HepG2 (cell line): ENCODE measurements around the gene PITPNM2. TPM values are rescaled to one million over a fixed set of nuclear protein-coding genes. Genes with fewer than 3 reads are reported as not detected.

Experiments
- ATF3 ChIP-seq: sonication (generic); formaldehyde crosslinking; IDR thresholded peaks from 2 replicates; pipeline ENCODE4 v1.4.0; 2020; ENCODE audit warnings: missing genetic modification reagents
- EEA1 ChIP-seq: sonication (generic); formaldehyde crosslinking; IDR thresholded peaks from 2 replicates; pipeline ENCODE4 v1.5.1; 2020; ENCODE audit warnings: mild to moderate bottlenecking, missing genetic modification reagents, borderline replicate concordance
- ELK4 ChIP-seq: sonication (generic); formaldehyde crosslinking; IDR thresholded peaks from 2 replicates; pipeline ENCODE4 v1.9.0; 2021; ENCODE audit warnings: missing genetic modification reagents, borderline replicate concordance
- FLYWCH1 ChIP-seq: sonication (generic); formaldehyde crosslinking; IDR thresholded peaks from 2 replicates; pipeline ENCODE4 v1.8.1; 2023; ENCODE audit warnings: mild to moderate bottlenecking, missing genetic modification reagents
- GMEB1 ChIP-seq: sonication (generic); formaldehyde crosslinking; IDR thresholded peaks from 2 replicates; pipeline ENCODE4 v1.5.1; 2020; ENCODE audit warnings: missing genetic modification reagents, mild to moderate bottlenecking, borderline replicate concordance
- HOXA3 ChIP-seq: sonication (generic); formaldehyde crosslinking; IDR thresholded peaks from 2 replicates; pipeline ENCODE4 v1.5.0; 2020; ENCODE audit warnings: missing genetic modification reagents
- POGK ChIP-seq: sonication (generic); formaldehyde crosslinking; conservative IDR thresholded peaks from 2 replicates; pipeline ENCODE4 v1.8.0; 2022; ENCODE audit warnings: mild to moderate bottlenecking, moderate library complexity, missing genetic modification reagents
- RARA ChIP-seq: IDR thresholded peaks from 2 replicates; pipeline ENCODE4 v1.6.1; 2016; ENCODE audit warnings: missing genetic modification reagents, missing compliant biosample characterization
- SMAD1 ChIP-seq: sonication (generic); formaldehyde crosslinking; IDR thresholded peaks from 2 replicates; pipeline ENCODE4 v1.4.0; 2020; ENCODE audit warnings: missing genetic modification reagents, low read depth, mild to moderate bottlenecking, borderline replicate concordance
- TBP ChIP-seq: sonication (generic); formaldehyde crosslinking; IDR thresholded peaks from 2 replicates; pipeline ENCODE4 v1.5.0; 2020; ENCODE audit warnings: missing genetic modification reagents
- TOE1 ChIP-seq: sonication (generic); formaldehyde crosslinking; IDR thresholded peaks from 2 replicates; pipeline ENCODE4 v1.4.0; 2020; ENCODE audit warnings: mild to moderate bottlenecking, missing genetic modification reagents
- UBTF ChIP-seq: sonication (generic); formaldehyde crosslinking; IDR thresholded peaks from 2 replicates; pipeline ENCODE4 v1.4.0; 2020; ENCODE audit warnings: mild to moderate bottlenecking, missing genetic modification reagents
- ZBTB43 ChIP-seq: sonication (generic); formaldehyde crosslinking; conservative IDR thresholded peaks from 2 replicates; pipeline ENCODE4 v1.4.0; 2020; ENCODE audit warnings: missing genetic modification reagents
- ZNF10 ChIP-seq: sonication (generic); formaldehyde crosslinking; IDR thresholded peaks from 2 replicates; pipeline ENCODE4 v1.4.0; 2020; ENCODE audit warnings: mild to moderate bottlenecking, low read depth, missing genetic modification reagents, borderline replicate concordance
- ZNF205 ChIP-seq: IDR thresholded peaks from 2 replicates; pipeline ENCODE4 v1.6.1; 2018; ENCODE audit warnings: missing biosample characterization, missing genetic modification reagents
- ZNF383 ChIP-seq: sonication (generic); formaldehyde crosslinking; IDR thresholded peaks from 2 replicates; pipeline ENCODE4 v1.4.0; 2020; ENCODE audit warnings: missing genetic modification reagents, mild to moderate bottlenecking, borderline replicate concordance
- ZNF430 ChIP-seq: sonication (generic); formaldehyde crosslinking; IDR thresholded peaks from 2 replicates; pipeline ENCODE4 v1.9.0; 2021; ENCODE audit warnings: mild to moderate bottlenecking, missing genetic modification reagents
- ZNF660 ChIP-seq: sonication (generic); formaldehyde crosslinking; IDR thresholded peaks from 2 replicates; pipeline ENCODE4 v1.5.1; 2020; ENCODE audit warnings: mild to moderate bottlenecking, low read depth, missing genetic modification reagents, borderline replicate concordance
- ZNF746 ChIP-seq: sonication (generic); formaldehyde crosslinking; IDR thresholded peaks from 2 replicates; pipeline ENCODE4 v1.8.0; 2022; ENCODE audit warnings: mild to moderate bottlenecking, missing genetic modification reagents
- polyA plus RNA-seq, 8 experiments: library from polyadenylated mRNA; depleted of rRNA in 3 of 8; stranded (reverse) in 7 of 8; unstranded in 1 of 8; fragments of >200 nt; fragmentation: Illumina TruSeq in 4 of 8; extraction: Trizol in 4 of 8; gene quantifications; 2 replicates each; pipeline versions ENCODE4 v1.2.1 to v1.2.3, GENCODE V29; 2011 to 2016; ENCODE audit warnings: low read depth in 4 of 8, missing spikeins in 1 of 8, mixed read lengths in 1 of 8; ENCODE audit not compliant: insufficient read depth in 1 of 8
- total RNA-seq, 5 experiments: library from RNA; depleted of rRNA; stranded (reverse); fragments of >200 nt; fragmentation: Illumina TruSeq; extraction: Trizol; gene quantifications; 2 replicates each; pipeline ENCODE4 v1.2.3, GENCODE V29; 2016; ENCODE audit warnings: low read depth in 1 of 5

PITPNM2 gene
- total and polyA plus RNA-seq, 2 of the 13 experiments (the other 11 are each of a cell fraction or from before 2014, with no cell fraction given) = 4.2 to 5.3 TPM

- no peak for TF ChIP-seq UBTF
- no peak for TF ChIP-seq POGK (CRISPR knock-in tag)
- TF ChIP-seq FLYWCH1 (CRISPR knock-in tag) = no peak
- TF ChIP-seq SMAD1 (CRISPR knock-in tag) = no peak
- TF ChIP-seq ZBTB43 = no peak
- TF ChIP-seq ATF3 (CRISPR knock-in tag) = no peak
- TF ChIP-seq HOXA3 (CRISPR knock-in tag) = peak; percentile 2; the same call in 1 of the 2 replicates
- no peak for TF ChIP-seq TOE1
- no peak for TF ChIP-seq ELK4 (CRISPR knock-in tag)
- TF ChIP-seq ZNF10 (CRISPR knock-in tag) = no peak
- TF ChIP-seq ZNF746 = no peak; the same call in 1 of the 2 replicates
- TF ChIP-seq TBP (CRISPR knock-in tag) = no peak
- no peak for TF ChIP-seq EEA1 (CRISPR knock-in tag)
- TF ChIP-seq RARA (CRISPR knock-in tag) = 0 out of 2 replicates have a peak, but pooled peaks have one; percentile 5
- no peak for TF ChIP-seq ZNF660 (CRISPR knock-in tag)
- TF ChIP-seq ZNF383 (CRISPR knock-in tag) = no peak
- peak; percentile 40; the same call in 1 of the 2 replicates for TF ChIP-seq ZNF430 (CRISPR knock-in tag)
- TF ChIP-seq GMEB1 = no peak
- TF ChIP-seq ZNF205 (CRISPR knock-in tag) = no peak
Observed at GRCh38 chr12:123140676-123141614, 9.9 kb downstream of the PITPNM2 start (continued).
